H1 (cell line): ENCODE data around the gene ATF7. TPM values are rescaled to one million over a fixed set of nuclear protein-coding genes. Genes with fewer than 3 reads are reported as not detected.

Experiments used
- CTBP2 ChIP-seq: IDR thresholded peaks from 2 replicates; pipeline ENCODE4 v1.7.0; 2011; ENCODE audit warnings: borderline replicate concordance, mild to moderate bottlenecking, moderate library complexity, mixed read lengths, low read length; ENCODE audit not compliant: insufficient read depth, insufficient read length
- SP4 ChIP-seq: IDR thresholded peaks from 2 replicates; pipeline ENCODE4 v1.6.1; 2012; ENCODE audit warnings: low read length, inconsistent platforms
- YY1 ChIP-seq: IDR thresholded peaks from 2 replicates; pipeline ENCODE4 v1.6.1; 2011; ENCODE audit warnings: low read depth, mild to moderate bottlenecking, low read length
- polyA plus RNA-seq, 7 experiments: library from polyadenylated mRNA; depleted of rRNA in 3 of 7; stranded (reverse) in 5 of 7; unstranded in 2 of 7; fragments of >200 nt in 5 of 7; fragments of 200-250 nt in 2 of 7; gene quantifications; 1 replicate in 5 of 7; 2 replicates in 1 of 7; 4 replicates in 1 of 7; pipeline versions ENCODE4 v1.2.1 to v1.2.3, GENCODE V29; 2011 to 2013; ENCODE audit warnings: missing spikeins in 2 of 7, mixed read lengths in 2 of 7
- total RNA-seq: library from RNA; stranded (reverse); fragmentation: NEBNext Ultra II Directional; extraction: Animal tissue kit (Norgen Biotek cat#: 25700); gene quantifications from 2 replicates; pipeline ENCODE4 v1.2.1, GENCODE V29; 2021
- TF ChIP-seq, protein P1 (sequence below), 3 experiments: IDR thresholded peaks; 1 replicate in 2 of 3; 2 replicates in 1 of 3; pipeline versions ENCODE4 v1.5.1 to v1.6.1; 2011; ENCODE audit warnings: low read length in 3 of 3, mild to moderate bottlenecking in 3 of 3, inconsistent platforms in 2 of 3, low read depth in 1 of 3, moderate library complexity in 1 of 3; ENCODE audit not compliant: insufficient read depth in 1 of 3; ENCODE audit errors: control extremely low read depth in 1 of 3
- TF ChIP-seq, protein P2 (sequence below): IDR thresholded peaks from 2 replicates; pipeline ENCODE4 v1.6.1; 2011; ENCODE audit warnings: low read length, improper control_type of control experiment
- TF ChIP-seq, protein P3 (sequence below): IDR thresholded peaks from 2 replicates; pipeline ENCODE4 v1.6.1; 2012; ENCODE audit warnings: inconsistent platforms

ATF7 gene
- total and polyA plus RNA-seq, 2 of the 8 experiments (the other 6 are each of a cell fraction or from before 2014, with no cell fraction given) = 10.1 to 16.6 TPM

DNA sequence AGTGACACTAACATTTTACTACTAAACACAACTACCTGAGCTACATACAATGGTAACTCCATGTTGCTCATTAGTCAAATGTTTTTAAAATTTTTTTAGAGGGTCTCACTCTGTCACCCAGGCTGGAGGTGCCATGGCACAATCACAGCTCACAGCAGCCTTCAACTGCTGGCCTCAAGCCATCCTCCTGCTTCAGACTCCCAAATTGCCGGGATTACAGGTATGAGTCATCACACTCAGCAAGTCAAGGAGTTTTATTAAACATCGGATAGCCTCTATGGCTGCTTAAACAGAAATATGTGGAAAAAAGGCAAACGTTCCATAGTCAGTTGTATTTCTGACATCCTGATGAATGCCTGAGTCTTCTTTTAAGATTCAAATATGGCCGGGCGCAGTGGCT, 107.8 kb downstream of the ATF7 start (continued):
- TF ChIP-seq, protein P1, sequence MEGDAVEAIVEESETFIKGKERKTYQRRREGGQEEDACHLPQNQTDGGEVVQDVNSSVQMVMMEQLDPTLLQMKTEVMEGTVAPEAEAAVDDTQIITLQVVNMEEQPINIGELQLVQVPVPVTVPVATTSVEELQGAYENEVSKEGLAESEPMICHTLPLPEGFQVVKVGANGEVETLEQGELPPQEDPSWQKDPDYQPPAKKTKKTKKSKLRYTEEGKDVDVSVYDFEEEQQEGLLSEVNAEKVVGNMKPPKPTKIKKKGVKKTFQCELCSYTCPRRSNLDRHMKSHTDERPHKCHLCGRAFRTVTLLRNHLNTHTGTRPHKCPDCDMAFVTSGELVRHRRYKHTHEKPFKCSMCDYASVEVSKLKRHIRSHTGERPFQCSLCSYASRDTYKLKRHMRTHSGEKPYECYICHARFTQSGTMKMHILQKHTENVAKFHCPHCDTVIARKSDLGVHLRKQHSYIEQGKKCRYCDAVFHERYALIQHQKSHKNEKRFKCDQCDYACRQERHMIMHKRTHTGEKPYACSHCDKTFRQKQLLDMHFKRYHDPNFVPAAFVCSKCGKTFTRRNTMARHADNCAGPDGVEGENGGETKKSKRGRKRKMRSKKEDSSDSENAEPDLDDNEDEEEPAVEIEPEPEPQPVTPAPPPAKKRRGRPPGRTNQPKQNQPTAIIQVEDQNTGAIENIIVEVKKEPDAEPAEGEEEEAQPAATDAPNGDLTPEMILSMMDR (IDR thresholded peaks at IDR 0.05; ENCODE audit: control extremely low read depth in 1 of 3, insufficient read depth in 1 of 3, low read depth in 1 of 3, low read length in 3 of 3) = no peak
- TF ChIP-seq SP4 = no peak
- TF ChIP-seq, protein P2, sequence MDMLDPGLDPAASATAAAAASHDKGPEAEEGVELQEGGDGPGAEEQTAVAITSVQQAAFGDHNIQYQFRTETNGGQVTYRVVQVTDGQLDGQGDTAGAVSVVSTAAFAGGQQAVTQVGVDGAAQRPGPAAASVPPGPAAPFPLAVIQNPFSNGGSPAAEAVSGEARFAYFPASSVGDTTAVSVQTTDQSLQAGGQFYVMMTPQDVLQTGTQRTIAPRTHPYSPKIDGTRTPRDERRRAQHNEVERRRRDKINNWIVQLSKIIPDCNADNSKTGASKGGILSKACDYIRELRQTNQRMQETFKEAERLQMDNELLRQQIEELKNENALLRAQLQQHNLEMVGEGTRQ = no peak
- TF ChIP-seq, protein P3, sequence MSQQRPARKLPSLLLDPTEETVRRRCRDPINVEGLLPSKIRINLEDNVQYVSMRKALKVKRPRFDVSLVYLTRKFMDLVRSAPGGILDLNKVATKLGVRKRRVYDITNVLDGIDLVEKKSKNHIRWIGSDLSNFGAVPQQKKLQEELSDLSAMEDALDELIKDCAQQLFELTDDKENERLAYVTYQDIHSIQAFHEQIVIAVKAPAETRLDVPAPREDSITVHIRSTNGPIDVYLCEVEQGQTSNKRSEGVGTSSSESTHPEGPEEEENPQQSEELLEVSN = no peak
- TF ChIP-seq YY1 = no peak
- no peak for TF ChIP-seq CTBP2
